HepG2 (cell line): Measurements from ENCODE around the gene TCF25. TPM values are rescaled to one million over a fixed set of nuclear protein-coding genes. Genes with fewer than 3 reads are reported as not detected.

Experiments used
- BRF2 ChIP-seq: sonication (generic); formaldehyde crosslinking; IDR thresholded peaks from 2 replicates; pipeline ENCODE4 v1.8.1; 2022; ENCODE audit warnings: mild to moderate bottlenecking, missing genetic modification reagents
- GLI4 ChIP-seq: sonication (generic); formaldehyde crosslinking; IDR thresholded peaks from 2 replicates; pipeline ENCODE4 v1.5.1; 2020; ENCODE audit warnings: missing genetic modification reagents, mild to moderate bottlenecking, moderate library complexity, borderline replicate concordance
- KDM4B ChIP-seq: sonication (generic); formaldehyde crosslinking; IDR thresholded peaks from 2 replicates; pipeline ENCODE4 v1.4.0; 2020; ENCODE audit warnings: missing genetic modification reagents
- KLF15 ChIP-seq: sonication (generic); formaldehyde crosslinking; IDR thresholded peaks from 2 replicates; pipeline ENCODE4 v1.8.1; 2023; ENCODE audit warnings: borderline replicate concordance, mild to moderate bottlenecking, inconsistent platforms, missing genetic modification reagents, mixed read lengths
- PAWR ChIP-seq: sonication (generic); formaldehyde crosslinking; IDR thresholded peaks from 2 replicates; pipeline ENCODE4 v1.4.0; 2020; ENCODE audit warnings: missing genetic modification reagents, mild to moderate bottlenecking, borderline replicate concordance
- PITX1 ChIP-seq: sonication (generic); formaldehyde crosslinking; IDR thresholded peaks from 2 replicates; pipeline ENCODE4 v1.5.1; 2020; ENCODE audit warnings: mild to moderate bottlenecking, missing genetic modification reagents
- RBM39 ChIP-seq: fragments of 200-400 bp; formaldehyde crosslinking; IDR thresholded peaks from one replicate; pipeline ENCODE4 v1.6.1; 2018; ENCODE audit warnings: antibody characterized with exemption, mild to moderate bottlenecking, low read depth, low read length; ENCODE audit not compliant: poor library complexity, severe bottlenecking
- REPIN1 ChIP-seq: sonication (generic); formaldehyde crosslinking; IDR thresholded peaks from 2 replicates; pipeline ENCODE4 v1.8.0; 2022; ENCODE audit warnings: missing genetic modification reagents, low read depth, mild to moderate bottlenecking, borderline replicate concordance
- SNAPC5 ChIP-seq: sonication (generic); formaldehyde crosslinking; IDR thresholded peaks from 2 replicates; pipeline ENCODE4 v1.8.1; 2023; ENCODE audit warnings: mild to moderate bottlenecking, missing genetic modification reagents, borderline replicate concordance
- SRSF1 ChIP-seq: fragments of 200-400 bp; formaldehyde crosslinking; optimal IDR thresholded peaks from 2 replicates; pipeline ENCODE3; 2017; ENCODE audit warnings: mild to moderate bottlenecking, low read depth, low read length, moderate library complexity
- ZFY ChIP-seq: sonication (generic); formaldehyde crosslinking; IDR thresholded peaks from 2 replicates; pipeline ENCODE4 v1.4.0; 2020; ENCODE audit warnings: missing genetic modification reagents
- ZNF343 ChIP-seq: sonication (generic); formaldehyde crosslinking; IDR thresholded peaks from 2 replicates; pipeline ENCODE4 v1.4.0; 2020; ENCODE audit warnings: mild to moderate bottlenecking, missing genetic modification reagents
- ZNF362 ChIP-seq: sonication (generic); formaldehyde crosslinking; IDR thresholded peaks from 2 replicates; pipeline ENCODE4 v1.4.0; 2020; ENCODE audit warnings: missing genetic modification reagents, mild to moderate bottlenecking, borderline replicate concordance
- ZNF441 ChIP-seq: sonication (generic); formaldehyde crosslinking; IDR thresholded peaks from 2 replicates; pipeline ENCODE4 v1.7.0; 2021; ENCODE audit warnings: missing genetic modification reagents, borderline replicate concordance
- ZNF547 ChIP-seq: sonication (generic); formaldehyde crosslinking; IDR thresholded peaks from 2 replicates; pipeline ENCODE4 v1.5.1; 2020; ENCODE audit warnings: mild to moderate bottlenecking, missing genetic modification reagents
- ZNF607 ChIP-seq: sonication (generic); formaldehyde crosslinking; IDR thresholded peaks from 2 replicates; pipeline ENCODE4 v1.5.1; 2020; ENCODE audit warnings: missing genetic modification reagents, mild to moderate bottlenecking, borderline replicate concordance
- ZNF609 ChIP-seq: sonication (generic); formaldehyde crosslinking; IDR thresholded peaks from 2 replicates; pipeline ENCODE4 v1.4.0; 2020; ENCODE audit warnings: mild to moderate bottlenecking, missing genetic modification reagents, borderline replicate concordance
- ZNF781 ChIP-seq: sonication (generic); formaldehyde crosslinking; IDR thresholded peaks from 2 replicates; pipeline ENCODE4 v1.5.1; 2020; ENCODE audit warnings: borderline replicate concordance, mild to moderate bottlenecking, missing genetic modification reagents; ENCODE audit errors: not compliant biosample characterization
- polyA plus RNA-seq, 8 experiments: library from polyadenylated mRNA; depleted of rRNA in 3 of 8; stranded (reverse) in 7 of 8; unstranded in 1 of 8; fragments of >200 nt; fragmentation: Illumina TruSeq in 4 of 8; extraction: Trizol in 4 of 8; gene quantifications; 2 replicates each; pipeline versions ENCODE4 v1.2.1 to v1.2.3, GENCODE V29; 2011 to 2016; ENCODE audit warnings: low read depth in 4 of 8, missing spikeins in 1 of 8, mixed read lengths in 1 of 8; ENCODE audit not compliant: insufficient read depth in 1 of 8
- total RNA-seq, 5 experiments: library from RNA; depleted of rRNA; stranded (reverse); fragments of >200 nt; fragmentation: Illumina TruSeq; extraction: Trizol; gene quantifications; 2 replicates each; pipeline ENCODE4 v1.2.3, GENCODE V29; 2016; ENCODE audit warnings: low read depth in 1 of 5

TCF25 gene
- total and polyA plus RNA-seq, 2 of the 13 experiments (the other 11 are each of a cell fraction or from before 2014, with no cell fraction given), result 138 to 206 TPM

- 0 out of 2 replicates have a peak, but pooled peaks have one; percentile 12 for TF ChIP-seq SNAPC5 (CRISPR knock-in tag)
- TF ChIP-seq ZNF781 (CRISPR knock-in tag), result no peak
- TF ChIP-seq ZNF607 (CRISPR knock-in tag), result 0 out of 2 replicates have a peak, but pooled peaks have one; percentile 4
- TF ChIP-seq ZNF609 (CRISPR knock-in tag), result 0 out of 2 replicates have a peak, but pooled peaks have one; percentile 32
- TF ChIP-seq ZNF441 (CRISPR knock-in tag), result no peak
- peak; percentile 69; the same call in 1 of the 2 replicates for TF ChIP-seq PAWR (CRISPR knock-in tag)
- TF ChIP-seq KDM4B (CRISPR knock-in tag), result 0 out of 2 replicates have a peak, but pooled peaks have one; percentile 32
- no peak for TF ChIP-seq ZNF547 (CRISPR knock-in tag)
- peak; percentile 56 for TF ChIP-seq RBM39
- peak; percentile 49; the same call in 1 of the 2 replicates for TF ChIP-seq REPIN1 (CRISPR knock-in tag)
- 0 out of 2 replicates have a peak, but pooled peaks have one; percentile 48 for TF ChIP-seq BRF2 (CRISPR knock-in tag)
- 0 out of 2 replicates have a peak, but pooled peaks have one; percentile 69 for TF ChIP-seq GLI4 (CRISPR knock-in tag)
- TF ChIP-seq KLF15 (CRISPR knock-in tag), result no peak
- peak; percentile 60 for TF ChIP-seq SRSF1
- TF ChIP-seq ZNF362, result 0 out of 2 replicates have a peak, but pooled peaks have one; percentile 14
- no peak for TF ChIP-seq ZNF343 (CRISPR knock-in tag)
- peak; percentile 19; the same call in 1 of the 2 replicates for TF ChIP-seq ZFY (CRISPR knock-in tag)
- 0 out of 2 replicates have a peak, but pooled peaks have one; percentile 31 for TF ChIP-seq PITX1
Measured at GRCh38 chr16:89828870-89829629, 44.3 kb upstream of the TCF25 start (continued).
